ENCODE measurements around the gene USP6NL.

USP6NL gene

DNA sequence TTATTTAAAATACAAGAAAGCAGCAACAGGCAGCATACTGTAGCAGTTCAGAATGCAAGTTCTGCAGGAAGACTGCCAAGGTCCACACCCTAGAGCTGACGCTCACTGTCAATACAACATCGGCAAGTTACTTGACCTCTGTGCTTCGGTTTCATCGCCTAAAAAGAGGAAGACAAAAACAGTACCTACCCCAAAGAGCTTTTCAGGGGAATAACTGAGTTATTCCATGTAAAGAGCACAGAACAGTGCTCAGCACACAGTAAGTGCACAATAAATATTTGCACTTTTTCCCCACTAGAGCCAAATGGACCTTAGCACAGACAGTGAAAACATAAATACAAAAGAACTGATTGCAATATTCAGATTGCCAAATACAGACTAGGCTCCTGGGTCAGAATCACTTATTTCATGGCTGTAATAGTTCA is 88.6 kb downstream of the USP6NL start:
- Histone ChIP-seq H3K9ac (ENCODE audit: low read depth, low read length) (no peak overlapping the region), H3K4me1 (ENCODE audit: control insufficient read depth, insufficient read depth, low read length) (no peaks in the 10 kb centered on the region), H3K9me3 (ENCODE audit: control insufficient read depth, insufficient read depth, low read length) (no peaks in the 10 kb centered on the region), H3K4me3 (ENCODE audit: low read depth, low read length) (no peak overlapping the region), H3K36me3 (ENCODE audit: control insufficient read depth, insufficient read depth, low read length) (no peaks in the 10 kb centered on the region), H3K27me3 (ENCODE audit: control insufficient read depth, insufficient read depth, low read length) (no peaks in the 10 kb centered on the region)

DNA sequence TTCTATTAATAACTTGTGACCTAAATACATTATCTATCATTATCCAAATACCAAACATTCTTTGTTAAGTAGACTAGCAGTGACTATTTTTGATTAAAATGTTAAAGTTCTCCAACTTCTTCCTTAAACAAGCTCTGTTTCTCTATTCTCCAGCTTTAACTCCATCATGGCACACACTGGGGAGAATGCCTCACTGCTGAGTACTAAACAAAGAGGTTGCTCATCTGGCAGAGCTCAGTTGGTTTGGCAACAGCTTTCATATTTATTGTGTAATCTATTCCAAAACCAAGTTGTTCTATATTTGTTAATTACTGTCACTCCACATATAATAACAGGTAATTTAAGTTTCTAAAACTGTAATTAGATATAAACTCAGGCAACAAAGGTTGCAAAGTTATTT is 89.6 kb downstream of the USP6NL start:
- Histone ChIP-seq H3K27me3 (ENCODE audit: control insufficient read depth, insufficient read depth, low read length) (no peaks in the 10 kb centered on the region), H3K4me3 (ENCODE audit: low read depth, low read length) (no peak overlapping the region), H3K4me1 (ENCODE audit: control insufficient read depth, insufficient read depth, low read length) (no peaks in the 10 kb centered on the region), H3K36me3 (ENCODE audit: control insufficient read depth, insufficient read depth, low read length) (no peaks in the 10 kb centered on the region), H3K9ac (ENCODE audit: low read depth, low read length) (no peak overlapping the region), H3K9me3 (ENCODE audit: control insufficient read depth, insufficient read depth, low read length) (no peaks in the 10 kb centered on the region)

DNA sequence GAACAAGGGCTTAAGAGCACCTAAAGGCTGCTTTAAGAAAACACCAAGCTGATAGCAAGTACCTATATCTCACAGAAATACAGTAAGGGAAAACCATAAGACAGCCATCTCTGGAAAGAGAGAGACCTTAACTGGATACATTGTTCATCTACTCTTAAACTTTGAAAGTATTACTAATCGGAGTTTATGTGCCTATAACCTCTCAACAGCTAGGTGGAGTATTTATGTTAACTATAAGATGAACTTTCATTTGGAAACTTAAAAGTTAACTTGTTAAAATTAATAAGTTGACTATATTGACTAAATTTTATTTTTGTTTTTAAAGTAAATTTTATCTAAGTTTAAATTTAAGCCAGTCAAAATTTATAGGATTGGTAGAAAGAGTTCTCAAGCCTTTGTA is 90.6 kb downstream of the USP6NL start:
- Histone ChIP-seq H3K4me1 (ENCODE audit: control insufficient read depth, insufficient read depth, low read length) (no peaks in the 10 kb centered on the region), H3K9ac (ENCODE audit: low read depth, low read length) (no peak overlapping the region), H3K9me3 (ENCODE audit: control insufficient read depth, insufficient read depth, low read length) (no peaks in the 10 kb centered on the region), H3K36me3 (ENCODE audit: control insufficient read depth, insufficient read depth, low read length) (no peaks in the 10 kb centered on the region), H3K4me3 (ENCODE audit: low read depth, low read length) (no peak overlapping the region), H3K27me3 (ENCODE audit: control insufficient read depth, insufficient read depth, low read length) (no peaks in the 10 kb centered on the region)

DNA sequence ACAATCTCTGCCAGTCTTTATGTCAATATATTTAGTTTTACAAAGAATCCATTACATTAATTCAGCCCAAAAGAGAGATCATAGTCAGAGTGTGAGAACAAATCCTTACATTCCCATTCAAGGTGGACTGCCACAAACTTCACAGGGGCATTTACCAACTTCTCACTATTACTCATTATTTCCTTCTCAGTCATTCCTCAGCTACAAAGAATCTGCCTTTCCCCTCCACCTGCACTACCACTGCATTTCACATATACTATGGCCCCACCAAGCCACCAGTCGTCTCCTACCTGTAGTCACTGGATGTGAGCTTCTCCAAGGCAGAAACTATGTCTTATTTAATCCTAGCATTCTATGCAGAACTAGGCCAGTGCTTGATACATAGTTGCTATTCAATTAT is 94.3 kb downstream of the USP6NL start:
- Histone ChIP-seq H3K4me3 (ENCODE audit: low read depth, low read length) (no peak overlapping the region), H3K9ac (ENCODE audit: low read depth, low read length) (no peak overlapping the region), H3K4me1 (ENCODE audit: control insufficient read depth, insufficient read depth, low read length) (no peaks in the 10 kb centered on the region)

DNA sequence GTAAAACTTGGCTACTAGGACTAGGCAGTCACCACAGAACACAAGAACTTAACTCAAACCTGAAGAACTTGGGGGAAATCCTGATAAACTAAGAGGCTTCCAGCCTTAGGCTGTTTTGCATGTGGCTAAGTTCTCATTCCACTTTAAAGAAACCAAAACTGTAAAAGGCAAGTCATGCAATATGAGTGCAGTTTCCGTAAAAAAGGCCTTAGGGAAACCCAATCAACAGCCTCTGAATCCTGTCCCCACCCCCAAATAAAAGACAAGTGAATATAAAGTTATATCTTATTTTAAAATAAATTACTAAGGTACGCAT is 95.1 kb downstream of the USP6NL start:
- H3K4me3 ChIP-seq (ENCODE audit: low read depth, low read length) = no peak overlapping the region
- no peak overlapping the region for H3K9ac ChIP-seq (ENCODE audit: low read depth, low read length)
- H3K27me3 ChIP-seq (ENCODE audit: control insufficient read depth, insufficient read depth, low read length) = no peaks in the 10 kb centered on the region
- H3K9me3 ChIP-seq (ENCODE audit: control insufficient read depth, insufficient read depth, low read length) = no peaks in the 10 kb centered on the region
- no peaks in the 10 kb centered on the region for H3K36me3 ChIP-seq (ENCODE audit: control insufficient read depth, insufficient read depth, low read length)
- H3K4me1 ChIP-seq (ENCODE audit: control insufficient read depth, insufficient read depth, low read length) = no peaks in the 10 kb centered on the region

More for the DNA sequence above, 94.3 kb downstream of the USP6NL start:
- Histone ChIP-seq H3K36me3 (ENCODE audit: control insufficient read depth, insufficient read depth, low read length) (no peaks in the 10 kb centered on the region), H3K9me3 (ENCODE audit: control insufficient read depth, insufficient read depth, low read length) (no peaks in the 10 kb centered on the region), H3K27me3 (ENCODE audit: control insufficient read depth, insufficient read depth, low read length) (no peaks in the 10 kb centered on the region)

DNA sequence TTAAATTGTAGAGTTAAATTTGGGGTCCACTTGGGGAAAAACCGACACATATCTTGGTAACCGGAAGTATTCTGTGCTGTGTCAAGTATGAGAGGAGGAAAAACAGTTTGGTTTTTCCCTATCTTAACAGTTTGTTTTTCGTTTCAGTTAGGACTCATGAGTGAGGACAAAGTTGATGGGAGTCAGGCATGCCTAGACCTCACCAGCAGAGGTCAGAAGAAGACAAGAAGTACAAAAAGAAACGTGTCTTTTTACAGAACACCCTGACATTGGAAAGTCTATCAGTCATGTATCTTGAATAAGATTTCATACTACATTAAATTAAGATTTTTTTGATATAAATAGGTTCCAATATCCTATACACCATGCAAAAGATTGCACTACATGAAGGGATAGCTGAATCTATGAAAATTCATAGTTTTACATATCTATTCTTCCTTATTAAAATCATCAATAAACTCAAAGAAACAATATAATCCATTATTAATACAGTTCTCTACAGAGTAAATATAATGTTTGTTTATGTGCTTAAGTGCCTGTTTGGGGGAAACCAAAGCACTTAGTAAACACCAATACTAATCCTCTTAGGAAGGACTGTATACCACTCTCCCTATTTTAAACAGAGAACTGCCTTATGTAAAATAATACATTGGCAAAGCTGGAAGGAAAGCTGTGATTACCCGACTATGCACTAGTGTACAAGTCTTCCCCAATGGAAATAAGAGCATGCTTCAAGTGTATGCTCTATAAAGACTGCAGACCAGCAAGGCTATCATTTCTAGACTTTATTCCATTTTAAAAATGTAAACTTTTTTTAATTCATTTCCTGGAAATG is 95.6 kb downstream of the USP6NL start:
- no peaks in the 10 kb centered on the region for H3K36me3 ChIP-seq (ENCODE audit: control insufficient read depth, insufficient read depth, low read length)
- no peak overlapping the region for H3K4me3 ChIP-seq (ENCODE audit: low read depth, low read length)
- no peak overlapping the region for H3K9ac ChIP-seq (ENCODE audit: low read depth, low read length)
- no peaks in the 10 kb centered on the region for H3K9me3 ChIP-seq (ENCODE audit: control insufficient read depth, insufficient read depth, low read length)
- H3K27me3 ChIP-seq (ENCODE audit: control insufficient read depth, insufficient read depth, low read length) = no peaks in the 10 kb centered on the region
- no peaks in the 10 kb centered on the region for H3K4me1 ChIP-seq (ENCODE audit: control insufficient read depth, insufficient read depth, low read length)

DNA sequence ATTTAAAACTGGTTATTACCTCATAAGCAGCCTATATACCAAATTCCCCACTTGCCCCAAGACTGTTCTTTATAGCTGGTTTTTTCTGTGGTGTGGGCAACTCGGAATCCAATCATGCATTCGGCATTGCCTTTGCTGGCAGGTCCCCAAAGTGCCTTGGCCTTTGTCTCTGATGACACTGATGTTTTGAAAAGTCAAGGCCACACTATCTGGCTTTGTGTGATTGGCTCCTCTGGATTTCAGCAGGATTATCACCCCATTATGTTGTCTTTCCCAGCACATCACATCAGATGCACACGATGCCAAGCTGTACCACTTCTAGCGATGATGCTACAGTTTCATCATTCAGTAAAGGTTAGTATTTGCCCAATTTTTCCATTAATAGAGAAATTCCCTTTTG is 97.7 kb downstream of the USP6NL start:
- Histone ChIP-seq H3K9ac (ENCODE audit: low read depth, low read length) (no peak overlapping the region), H3K9me3 (ENCODE audit: control insufficient read depth, insufficient read depth, low read length) (no peaks in the 10 kb centered on the region), H3K4me1 (ENCODE audit: control insufficient read depth, insufficient read depth, low read length) (no peaks in the 10 kb centered on the region), H3K36me3 (ENCODE audit: control insufficient read depth, insufficient read depth, low read length) (no peaks in the 10 kb centered on the region), H3K27me3 (ENCODE audit: control insufficient read depth, insufficient read depth, low read length) (no peaks in the 10 kb centered on the region), H3K4me3 (ENCODE audit: low read depth, low read length) (no peak overlapping the region)

DNA sequence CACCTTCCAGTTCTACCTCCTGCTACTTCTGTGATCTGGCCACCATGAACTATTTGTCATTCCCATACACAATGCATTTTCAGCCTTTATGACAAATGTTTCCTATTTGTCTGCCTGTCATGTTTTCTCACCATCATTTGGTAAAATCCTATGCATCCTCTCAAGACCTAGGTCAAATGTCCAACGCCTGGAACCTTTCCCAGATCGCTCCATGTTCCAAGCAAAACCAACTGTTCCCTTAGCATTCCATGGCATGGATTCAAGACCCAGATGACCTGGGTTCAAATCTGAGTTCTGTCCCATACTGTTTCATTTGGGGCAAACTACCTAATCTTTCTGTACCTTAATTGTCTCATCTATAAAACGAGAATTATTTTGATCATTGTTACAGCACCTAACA is 98.9 kb downstream of the USP6NL start:
- H3K36me3 ChIP-seq (ENCODE audit: control insufficient read depth, insufficient read depth, low read length) = no peaks in the 10 kb centered on the region
- H3K9me3 ChIP-seq (ENCODE audit: control insufficient read depth, insufficient read depth, low read length) = no peaks in the 10 kb centered on the region
- H3K4me1 ChIP-seq (ENCODE audit: control insufficient read depth, insufficient read depth, low read length) = no peaks in the 10 kb centered on the region
- no peak overlapping the region for H3K4me3 ChIP-seq (ENCODE audit: low read depth, low read length)
- no peaks in the 10 kb centered on the region for H3K27me3 ChIP-seq (ENCODE audit: control insufficient read depth, insufficient read depth, low read length)
- H3K9ac ChIP-seq (ENCODE audit: low read depth, low read length) = no peak overlapping the region

DNA sequence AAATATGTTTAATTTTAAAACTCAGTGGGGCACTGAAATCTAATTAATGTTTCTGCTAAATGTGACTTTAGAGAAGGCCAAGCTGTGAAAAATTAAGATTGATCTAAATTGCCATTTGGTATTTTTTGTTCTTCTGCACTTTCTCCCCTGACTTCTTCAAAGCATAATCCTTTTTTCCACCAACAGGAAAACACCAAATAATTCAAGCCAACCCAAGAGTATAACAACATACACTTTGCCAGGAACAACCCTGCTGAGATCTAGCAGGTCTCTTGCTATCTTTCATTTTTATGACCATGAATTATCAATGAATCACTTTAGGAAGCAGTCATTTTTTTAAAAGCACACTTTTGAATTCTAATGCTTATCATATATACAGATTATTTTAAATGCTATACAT is 100.1 kb downstream of the USP6NL start:
- Histone ChIP-seq H3K27me3 (ENCODE audit: control insufficient read depth, insufficient read depth, low read length) (no peaks in the 10 kb centered on the region), H3K36me3 (ENCODE audit: control insufficient read depth, insufficient read depth, low read length) (no peaks in the 10 kb centered on the region), H3K4me1 (ENCODE audit: control insufficient read depth, insufficient read depth, low read length) (no peaks in the 10 kb centered on the region), H3K9me3 (ENCODE audit: control insufficient read depth, insufficient read depth, low read length) (no peaks in the 10 kb centered on the region), H3K9ac (ENCODE audit: low read depth, low read length) (no peak overlapping the region), H3K4me3 (ENCODE audit: low read depth, low read length) (no peak overlapping the region)

DNA sequence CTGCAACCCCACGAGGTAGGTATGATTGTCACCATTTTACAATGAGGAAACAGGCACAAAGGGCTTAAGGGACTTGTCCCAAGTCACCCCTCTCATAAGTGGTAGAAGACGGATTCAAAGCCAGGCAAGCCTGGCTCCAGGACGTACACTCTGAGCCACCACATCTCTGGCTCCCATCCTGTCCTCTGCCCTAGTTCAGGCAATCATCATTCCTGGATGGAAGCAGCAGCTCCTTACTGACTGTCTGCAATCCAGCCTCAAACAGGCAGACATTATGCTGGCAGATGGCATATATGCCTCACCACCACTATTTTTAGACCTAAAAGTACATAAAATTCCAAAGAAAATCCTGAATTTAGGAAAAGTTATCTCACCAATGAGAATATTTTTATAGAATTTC is 100.7 kb downstream of the USP6NL start:
- Histone ChIP-seq H3K4me1 (ENCODE audit: control insufficient read depth, insufficient read depth, low read length) (no peaks in the 10 kb centered on the region), H3K27me3 (ENCODE audit: control insufficient read depth, insufficient read depth, low read length) (no peaks in the 10 kb centered on the region), H3K4me3 (ENCODE audit: low read depth, low read length) (no peak overlapping the region), H3K9ac (ENCODE audit: low read depth, low read length) (no peak overlapping the region), H3K9me3 (ENCODE audit: control insufficient read depth, insufficient read depth, low read length) (no peaks in the 10 kb centered on the region), H3K36me3 (ENCODE audit: control insufficient read depth, insufficient read depth, low read length) (no peaks in the 10 kb centered on the region)

DNA sequence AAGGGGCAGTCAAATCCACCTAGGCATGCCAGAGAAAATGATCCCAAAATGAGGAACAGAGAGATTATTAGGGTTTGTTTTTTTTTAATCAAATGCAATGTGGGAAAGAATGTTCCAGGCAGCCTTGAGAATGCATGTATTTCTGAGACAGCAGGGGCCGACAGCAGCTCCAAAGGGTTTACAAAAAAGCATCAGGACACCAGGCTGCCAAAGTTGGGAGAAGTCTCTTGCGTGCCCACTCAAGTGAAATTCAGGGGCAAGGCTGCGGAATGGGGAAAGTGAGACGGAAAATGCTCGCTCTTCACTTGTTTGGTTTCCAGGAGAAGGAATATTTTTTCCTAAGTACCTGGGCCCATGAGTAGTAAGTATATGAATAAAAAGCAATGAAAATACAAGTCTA is 101.2 kb downstream of the USP6NL start:
- no peak overlapping the region for H3K9ac ChIP-seq (ENCODE audit: low read depth, low read length)
- H3K4me1 ChIP-seq (ENCODE audit: control insufficient read depth, insufficient read depth, low read length) = no peaks in the 10 kb centered on the region
- H3K9me3 ChIP-seq (ENCODE audit: control insufficient read depth, insufficient read depth, low read length) = no peaks in the 10 kb centered on the region
- no peaks in the 10 kb centered on the region for H3K36me3 ChIP-seq (ENCODE audit: control insufficient read depth, insufficient read depth, low read length)
- H3K4me3 ChIP-seq (ENCODE audit: low read depth, low read length) = no peak overlapping the region
- H3K27me3 ChIP-seq (ENCODE audit: control insufficient read depth, insufficient read depth, low read length) = no peaks in the 10 kb centered on the region

DNA sequence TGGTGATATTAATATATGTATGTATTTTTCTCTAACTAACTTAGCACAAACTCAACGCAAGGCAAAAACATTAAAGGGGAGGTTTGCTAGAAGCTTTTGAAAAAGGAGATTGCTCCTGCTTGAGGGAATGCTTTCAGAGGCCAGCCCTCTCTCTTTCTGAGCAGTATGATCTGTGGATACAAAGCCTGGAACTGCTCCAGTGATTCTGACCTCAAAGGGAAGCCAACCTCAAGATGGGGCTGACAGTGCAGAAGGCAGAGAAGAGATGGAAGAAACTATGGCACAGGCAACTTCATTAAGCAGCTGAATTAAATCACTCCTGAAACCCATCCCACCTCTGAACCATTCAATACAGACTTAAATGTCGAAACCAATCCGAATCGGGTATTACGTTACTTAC is 102.4 kb downstream of the USP6NL start:
- Histone ChIP-seq H3K9me3 (ENCODE audit: control insufficient read depth, insufficient read depth, low read length) (no peaks in the 10 kb centered on the region), H3K4me3 (ENCODE audit: low read depth, low read length) (no peak overlapping the region), H3K27me3 (ENCODE audit: control insufficient read depth, insufficient read depth, low read length) (no peaks in the 10 kb centered on the region), H3K4me1 (ENCODE audit: control insufficient read depth, insufficient read depth, low read length) (no peaks in the 10 kb centered on the region), H3K9ac (ENCODE audit: low read depth, low read length) (no peak overlapping the region), H3K36me3 (ENCODE audit: control insufficient read depth, insufficient read depth, low read length) (no peaks in the 10 kb centered on the region)

Data from iPS-15b (cell line).